Omental fat pad (tissue), 4 donors: ENCODE results near the gene TNIP3. TPM values are rescaled to one million over a fixed set of nuclear protein-coding genes. Genes with fewer than 3 reads are reported as not detected.

Source experiments
- ATAC-seq: fragments of 150-250 bp; one replicate; pipeline ENCODE4 v1.9.1; 2016; ENCODE audit warnings: mild to moderate bottlenecking, moderate library complexity; ENCODE audit not compliant: low FRiP score
- DNase-seq: peaks from one replicate; pipeline ENCODE4 v3.0.0-alpha.2; 2019; ENCODE audit warnings: low spot score
- total RNA-seq, 4 donors: library from RNA; depleted of rRNA; stranded (reverse); fragments of >200 nt; gene quantifications; one replicate each; pipeline ENCODE4 v1.1.0, GENCODE V29; 2016
- TF ChIP-seq, protein P1 (sequence below), 3 donors: fragments of 450-650 bp; IDR thresholded peaks; one replicate each; pipeline ENCODE4 v1.5.1; 2016 to 2017; ENCODE audit warnings: antibody characterized with exemption in 3 of 3, mild to moderate bottlenecking in 3 of 3, moderate library complexity in 2 of 3

Gene TNIP3
- total RNA-seq, 4 donors from 2014 or later = 1.3 to 1.7 TPM; not detected in 2

DNA sequence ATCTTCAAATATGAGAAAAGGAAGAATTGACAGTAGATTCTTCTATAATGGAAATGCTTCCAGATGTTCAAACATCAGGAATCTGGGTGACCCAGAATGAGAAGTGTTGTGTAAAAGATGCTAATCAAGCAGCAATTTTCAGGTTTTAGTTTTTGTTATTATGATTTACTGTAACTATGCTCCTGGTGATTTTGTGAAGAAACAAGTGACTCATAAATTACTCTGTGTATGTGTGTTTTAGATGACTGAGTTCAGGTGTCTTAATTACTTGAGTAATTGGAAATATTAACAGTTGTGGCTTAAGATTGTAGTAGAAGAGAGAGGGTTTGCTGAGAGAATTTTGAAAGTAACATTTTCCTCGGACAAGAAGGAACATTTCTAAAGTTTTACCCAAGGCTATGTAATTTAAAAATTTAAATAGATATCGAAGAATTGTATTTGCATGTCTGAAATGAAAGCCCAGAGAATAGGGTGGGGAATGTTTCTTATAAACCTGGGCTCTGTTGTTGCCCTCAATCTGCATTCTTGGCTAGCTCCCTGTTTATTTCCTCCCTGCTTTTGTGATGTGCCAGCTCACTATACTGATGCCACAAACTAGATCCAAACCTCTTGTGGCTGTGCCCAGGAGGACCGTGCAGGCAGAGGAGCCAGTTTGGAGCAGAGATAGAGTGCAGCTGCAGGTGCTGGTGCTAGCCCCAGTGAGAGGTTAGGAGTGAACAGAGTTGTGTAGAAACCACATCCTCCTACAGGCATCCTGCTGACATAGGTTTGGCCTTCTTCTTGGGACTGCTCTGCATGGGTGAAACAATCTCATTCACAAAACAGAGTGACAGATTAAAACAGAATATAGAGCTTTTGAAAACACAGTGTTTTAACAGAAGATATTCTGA, 25.4 kb upstream of the TNIP3 start:
- TF ChIP-seq, protein P1, sequence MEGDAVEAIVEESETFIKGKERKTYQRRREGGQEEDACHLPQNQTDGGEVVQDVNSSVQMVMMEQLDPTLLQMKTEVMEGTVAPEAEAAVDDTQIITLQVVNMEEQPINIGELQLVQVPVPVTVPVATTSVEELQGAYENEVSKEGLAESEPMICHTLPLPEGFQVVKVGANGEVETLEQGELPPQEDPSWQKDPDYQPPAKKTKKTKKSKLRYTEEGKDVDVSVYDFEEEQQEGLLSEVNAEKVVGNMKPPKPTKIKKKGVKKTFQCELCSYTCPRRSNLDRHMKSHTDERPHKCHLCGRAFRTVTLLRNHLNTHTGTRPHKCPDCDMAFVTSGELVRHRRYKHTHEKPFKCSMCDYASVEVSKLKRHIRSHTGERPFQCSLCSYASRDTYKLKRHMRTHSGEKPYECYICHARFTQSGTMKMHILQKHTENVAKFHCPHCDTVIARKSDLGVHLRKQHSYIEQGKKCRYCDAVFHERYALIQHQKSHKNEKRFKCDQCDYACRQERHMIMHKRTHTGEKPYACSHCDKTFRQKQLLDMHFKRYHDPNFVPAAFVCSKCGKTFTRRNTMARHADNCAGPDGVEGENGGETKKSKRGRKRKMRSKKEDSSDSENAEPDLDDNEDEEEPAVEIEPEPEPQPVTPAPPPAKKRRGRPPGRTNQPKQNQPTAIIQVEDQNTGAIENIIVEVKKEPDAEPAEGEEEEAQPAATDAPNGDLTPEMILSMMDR (IDR thresholded peaks at IDR 0.05) = no peak
- ATAC-seq (no peak), DNase-seq (no peak)

DNA sequence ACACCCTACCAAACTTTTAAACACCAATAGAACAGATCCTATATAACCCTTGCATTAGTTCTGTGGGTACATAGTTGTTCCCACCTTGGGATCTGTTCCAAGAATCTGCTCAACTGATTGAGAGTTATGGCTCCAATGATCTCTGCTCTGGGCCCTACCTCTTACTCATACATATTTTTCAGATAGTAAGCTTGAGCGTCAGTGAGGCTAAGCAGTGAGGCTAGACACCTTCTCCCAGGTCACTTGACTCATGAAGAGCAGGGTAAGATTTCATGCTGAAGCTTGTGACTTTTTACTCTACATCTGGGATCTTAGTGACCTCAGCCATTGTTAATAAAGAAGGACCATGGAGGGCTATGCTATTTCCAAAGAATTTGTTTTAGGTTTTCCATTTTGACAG, 23.1 kb upstream of the TNIP3 start:
- TF ChIP-seq, protein P1 (IDR thresholded peaks at IDR 0.05) = no peak
- no peak for ATAC-seq
- no peak for DNase-seq

DNA sequence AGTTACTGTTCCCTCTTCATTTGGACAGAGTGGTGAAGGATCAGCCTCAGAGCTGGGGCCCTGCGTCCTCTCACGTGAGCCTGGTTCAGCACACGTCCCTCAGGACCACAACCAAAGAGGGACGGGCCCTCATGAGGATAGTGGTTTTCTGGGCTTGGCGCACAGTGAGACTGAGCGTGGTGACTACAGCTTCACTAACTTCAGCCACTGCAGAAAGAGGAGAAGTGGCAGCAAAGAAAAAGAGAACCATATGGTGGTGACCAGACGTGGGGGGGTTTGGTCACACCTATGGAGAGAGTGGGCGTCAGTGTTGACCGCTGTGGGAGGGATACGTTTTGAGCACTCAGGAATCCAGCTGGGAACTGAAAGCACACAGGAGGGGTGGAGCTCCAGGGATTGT, 21.8 kb upstream of the TNIP3 start:
- no peak for ATAC-seq
- TF ChIP-seq, protein P1 (IDR thresholded peaks at IDR 0.05) = no peak
- no peak for DNase-seq

DNA sequence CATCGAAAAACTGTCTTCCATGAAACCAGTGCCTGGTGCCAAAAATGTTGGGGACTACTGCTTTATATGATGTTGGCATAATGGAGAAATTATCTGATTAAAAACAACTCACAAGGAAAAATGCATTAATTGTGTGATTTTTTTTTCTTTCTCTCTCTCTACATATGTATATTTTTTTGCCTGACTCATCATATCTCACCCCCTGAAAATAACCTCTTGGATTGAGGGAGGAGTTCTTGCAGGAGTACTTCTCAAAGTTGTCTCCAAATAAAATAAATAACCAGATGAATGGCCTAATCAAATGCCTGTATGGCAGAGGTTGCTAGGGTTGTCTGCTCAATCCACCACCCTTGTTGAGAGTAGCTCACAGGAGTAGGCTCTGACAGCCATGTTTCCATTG, 19.9 kb upstream of the TNIP3 start:
- no peak for DNase-seq
- TF ChIP-seq, protein P1 (IDR thresholded peaks at IDR 0.05) = no peak
- no peak for ATAC-seq

DNA sequence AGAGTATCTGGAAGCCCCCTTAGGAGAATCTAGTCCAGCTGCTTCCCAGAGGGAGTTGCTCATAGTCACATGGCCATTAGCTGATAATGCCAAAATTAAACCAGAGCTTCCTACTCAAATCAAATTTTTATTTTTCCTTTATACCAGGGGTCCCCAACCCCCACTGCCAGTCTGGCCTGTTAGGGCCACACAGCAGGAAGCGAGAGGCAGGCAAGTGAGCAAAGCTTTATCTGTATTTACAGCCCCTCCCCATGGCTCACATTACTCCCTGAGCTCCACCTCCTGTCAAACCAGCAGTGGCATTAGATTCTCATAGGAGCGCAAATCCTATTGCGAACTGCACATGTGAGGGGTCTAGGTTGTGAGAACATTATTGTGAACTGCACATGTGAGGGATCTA, 19.2 kb upstream of the TNIP3 start:
- TF ChIP-seq, protein P1 (IDR thresholded peaks at IDR 0.05) = no peak
- ATAC-seq (no peak), DNase-seq (no peak)

DNA sequence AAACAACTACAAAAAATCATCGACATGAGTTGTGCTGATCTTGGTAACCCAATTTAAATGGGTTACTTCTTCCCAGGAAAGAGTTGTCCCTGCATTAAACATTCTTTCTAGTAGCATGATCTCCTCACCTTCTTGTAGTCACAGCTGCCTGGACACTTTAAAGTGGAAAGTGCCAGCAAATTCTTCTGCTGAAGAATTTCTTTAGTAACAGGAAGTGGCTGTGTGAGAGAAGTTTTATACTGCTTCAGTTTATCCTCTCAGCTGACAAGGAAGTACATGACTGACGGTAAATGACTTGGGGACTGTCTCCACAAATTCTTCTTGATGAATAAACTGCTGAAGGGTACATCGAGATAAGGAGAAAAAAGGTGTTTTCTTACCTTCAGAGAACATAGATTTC, 18.2 kb upstream of the TNIP3 start:
- TF ChIP-seq, protein P1 (IDR thresholded peaks at IDR 0.05) = no peak
- DNase-seq (no peak), ATAC-seq (no peak)

DNA sequence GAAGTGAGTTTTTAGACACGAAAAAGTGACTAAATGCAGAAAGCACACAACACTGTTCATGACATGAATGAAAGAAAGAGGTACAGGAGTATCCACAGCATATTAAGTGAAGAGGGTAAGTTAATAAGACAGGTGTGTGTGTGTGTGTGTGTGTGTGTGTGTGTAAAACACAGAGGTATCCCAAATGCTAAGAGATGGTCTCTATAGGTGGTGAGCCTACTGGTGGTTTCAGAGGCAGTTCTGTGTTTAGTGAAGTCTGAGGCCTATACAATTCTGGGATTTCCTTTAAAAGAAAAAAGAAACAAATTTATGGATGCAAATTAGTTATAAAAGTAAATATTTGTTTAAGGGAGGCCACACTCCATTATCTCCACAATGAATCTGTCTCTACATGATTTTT, 17.4 kb upstream of the TNIP3 start:
- TF ChIP-seq, protein P1 (IDR thresholded peaks at IDR 0.05) = no peak
- DNase-seq = no peak
- ATAC-seq = no peak
